IMR-90 (cell line): ENCODE results near the gene FAM240A. TPM values are rescaled to one million over a fixed set of nuclear protein-coding genes. Genes with fewer than 3 reads are reported as not detected.

Source experiments
- ATAC-seq: fragments of 200-7000 bp; cut with Tn5 transposase; 2 replicates; pipeline ENCODE4 v1.9.1; 2020; ENCODE audit warnings: low read depth, mild to moderate bottlenecking, moderate library complexity
- BruUV-seq: library from RNA; stranded (reverse); fragments of 400-500 nt; replicated peaks from 2 replicates; lab custom pipeline; 2021; lab: Mats Ljungman, UMichigan
- CTCF ChIA-PET: fragments of 300-600 bp; formaldehyde crosslinking; extraction: SDS; loops from one replicate; lab custom pipeline; 2021; ENCODE audit warnings: antibody characterized with exemption; lab: Yijun Ruan, JAX
- POLR2A ChIA-PET: fragments of 300-600 bp; sonication (Branson Sonifier 250); formaldehyde crosslinking; loops from one replicate; lab custom pipeline; 2022; ENCODE audit warnings: antibody characterized with exemption; ENCODE audit not compliant: unreplicated experiment; lab: Charles Lee
- DNase-seq: peaks from one replicate; pipeline ENCODE4 v3.0.0; 2013
- H2AFZ ChIP-seq: replicated peaks from 2 replicates; pipeline ENCODE3; 2013; ENCODE audit warnings: low read length, mild to moderate bottlenecking; ENCODE audit not compliant: poor library complexity
- H2AK5ac ChIP-seq: 2 replicates; pipeline ENCODE4 v1.6.1; 2013; ENCODE audit warnings: low read depth, low read length, inconsistent platforms
- H2AK9ac ChIP-seq: replicated peaks from 2 replicates; pipeline ENCODE3; 2013; ENCODE audit warnings: mild to moderate bottlenecking, low read depth, low read length, moderate library complexity; ENCODE audit not compliant: poor library complexity
- H2BK120ac ChIP-seq: 2 replicates; pipeline ENCODE4 v1.6.1; 2013; ENCODE audit warnings: low read depth, low read length, inconsistent platforms
- H2BK15ac ChIP-seq: 3 replicates; pipeline ENCODE4 v1.6.1; 2013; ENCODE audit warnings: low read depth, low read length, inconsistent platforms
- H2BK20ac ChIP-seq: 2 replicates; pipeline ENCODE4 v1.6.1; 2013; ENCODE audit warnings: low read depth, mild to moderate bottlenecking, inconsistent platforms, low read length, moderate library complexity
- H2BK5ac ChIP-seq: 2 replicates; pipeline ENCODE4 v1.6.1; 2013; ENCODE audit warnings: mild to moderate bottlenecking, low read depth, low read length, inconsistent platforms; ENCODE audit not compliant: poor library complexity, severe bottlenecking
- H3K14ac ChIP-seq: replicated peaks from 2 replicates; pipeline ENCODE4 v1.6.1; 2013; ENCODE audit warnings: low read depth, low read length, inconsistent platforms
- H3K18ac ChIP-seq: 2 replicates; pipeline ENCODE4 v1.6.1; 2013; ENCODE audit warnings: low read depth, low read length, control low read depth
- H3K23ac ChIP-seq: 2 replicates; pipeline ENCODE4 v1.6.1; 2013; ENCODE audit warnings: low read depth, low read length, inconsistent platforms
- H3K27ac ChIP-seq: 2 replicates; pipeline ENCODE4 v1.5.1; 2013; ENCODE audit warnings: mild to moderate bottlenecking, control low read depth, low read length; ENCODE audit not compliant: insufficient read depth
- H3K27me3 ChIP-seq: 2 replicates; pipeline ENCODE4 v1.6.1; 2013; ENCODE audit warnings: low read length; ENCODE audit not compliant: control insufficient read depth, insufficient read depth
- H3K36me3 ChIP-seq: 2 replicates; pipeline ENCODE4 v1.6.1; 2013; ENCODE audit warnings: low read length, mixed read lengths; ENCODE audit not compliant: control insufficient read depth, insufficient read depth
- H3K4ac ChIP-seq: 2 replicates; pipeline ENCODE4 v1.6.1; 2013; ENCODE audit warnings: low read depth, low read length, inconsistent platforms
- H3K4me1 ChIP-seq: 2 replicates; pipeline ENCODE4 v1.6.1; 2013; ENCODE audit warnings: low read length, mixed read lengths; ENCODE audit not compliant: control insufficient read depth, insufficient read depth
- H3K4me2 ChIP-seq: 2 replicates; pipeline ENCODE4 v1.6.1; 2013; ENCODE audit warnings: low read depth, mild to moderate bottlenecking, control low read depth, low read length, moderate library complexity
- H3K4me3 ChIP-seq: 2 replicates; pipeline ENCODE4 v1.5.1; 2013; ENCODE audit warnings: low read depth, mild to moderate bottlenecking, control low read depth, low read length, moderate library complexity; ENCODE audit not compliant: insufficient read depth
- H3K56ac ChIP-seq: 2 replicates; pipeline ENCODE4 v1.6.1; 2013; ENCODE audit warnings: low read length, inconsistent platforms; ENCODE audit not compliant: insufficient read depth; ENCODE audit errors: extremely low read depth
- H3K79me1 ChIP-seq, 2 experiments: 2 replicates each; pipeline ENCODE4 v1.6.1; 2013; ENCODE audit warnings: low read length in 2 of 2, inconsistent platforms in 1 of 2, low read depth in 1 of 2
- H3K9ac ChIP-seq: 2 replicates; pipeline ENCODE4 v1.6.1; 2013; ENCODE audit warnings: low read depth, low read length, control low read depth
- H3K9me1 ChIP-seq: 2 replicates; pipeline ENCODE4 v1.6.1; 2013; ENCODE audit warnings: low read length, inconsistent platforms; ENCODE audit not compliant: insufficient read depth
- H3K9me3 ChIP-seq: 2 replicates; pipeline ENCODE4 v1.6.1; 2013; ENCODE audit warnings: low read length; ENCODE audit not compliant: control insufficient read depth, insufficient read depth
- H4K20me1 ChIP-seq: 2 replicates; pipeline ENCODE4 v1.6.1; 2013; ENCODE audit warnings: low read length, inconsistent platforms; ENCODE audit not compliant: insufficient read depth
- H4K5ac ChIP-seq: 2 replicates; pipeline ENCODE4 v1.6.1; 2013; ENCODE audit warnings: mild to moderate bottlenecking, low read depth, low read length, control low read depth
- H4K8ac ChIP-seq, 2 experiments: 2 replicates each; pipeline ENCODE4 v1.6.1; 2013; ENCODE audit warnings: low read depth in 2 of 2, low read length in 2 of 2, control low read depth in 1 of 2, inconsistent platforms in 1 of 2
- H4K91ac ChIP-seq: 2 replicates; pipeline ENCODE4 v1.6.1; 2013; ENCODE audit warnings: low read depth, low read length, inconsistent platforms; ENCODE audit not compliant: insufficient read depth
- CEBPB ChIP-seq: IDR thresholded peaks from 2 replicates; pipeline ENCODE4 v1.6.1; 2012; ENCODE audit warnings: low read depth, low read length, improper control_type of control experiment
- ELK1 ChIP-seq: fragments of 150-350 bp; IDR thresholded peaks from 2 replicates; pipeline ENCODE4 v1.6.1; 2016; ENCODE audit warnings: low read depth, mild to moderate bottlenecking, low read length, moderate library complexity, borderline replicate concordance
- MAFK ChIP-seq: IDR thresholded peaks from 2 replicates; pipeline ENCODE4 v1.6.1; 2012; ENCODE audit warnings: low read depth, low read length, improper control_type of control experiment
- POLR2A ChIP-seq: IDR thresholded peaks from 2 replicates; pipeline ENCODE4 v1.6.1; 2012; ENCODE audit warnings: mild to moderate bottlenecking, low read depth, low read length
- RFX5 ChIP-seq: IDR thresholded peaks from 2 replicates; pipeline ENCODE4 v1.8.0; 2012; ENCODE audit warnings: low read depth, mild to moderate bottlenecking, low read length, moderate library complexity
- WGBS, 2 experiments: methylation state at CpG; one replicate each; pipeline versions ENCODE4 v1.1.5 to v1.1.7; 2013; ENCODE audit warnings: missing lambda C conversion rate in 2 of 2; ENCODE audit not compliant: insufficient read length in 1 of 2; ENCODE audit errors: extremely low coverage in 2 of 2; 5-methylcytosine and 5-hydroxymethylcytosine counted together
- dilution Hi-C: fragments of 300-500 bp; cut with HindIII; formaldehyde crosslinking; loops from one replicate; pipeline ENCODE4 v1.14.3; 2018; ENCODE audit warnings: low sequenced_read_pairs; ENCODE audit not compliant: unreplicated experiment
- in situ Hi-C: fragments of 300-500 bp; cut with MboI; formaldehyde crosslinking; loops from 3 replicates; pipeline ENCODE4 v1.14.3; 2019; ENCODE audit warnings: low sequenced_read_pairs, inconsistent platforms, mixed read lengths
- intact Hi-C: fragments of 100-400 bp; cut with micrococcal nuclease; formaldehyde crosslinking; loops from 2 replicates; pipeline ENCODE4 v1.10.0; 2022
- polyA plus RNA-seq, 3 experiments: library from polyadenylated mRNA; depleted of rRNA; stranded (reverse); fragments of >200 nt; gene quantifications; 2 replicates each; pipeline ENCODE4 v1.2.3, GENCODE V29; 2012; ENCODE audit warnings: low replicate concordance in 1 of 3
- total RNA-seq: library from RNA; depleted of rRNA; stranded (reverse); fragments of >200 nt; gene quantifications from 2 replicates; pipeline ENCODE4 v1.2.3, GENCODE V29; 2012
- TF ChIP-seq, protein P1 (sequence below): conservative IDR thresholded peaks from 2 replicates; pipeline ENCODE4 v1.5.1; 2012; ENCODE audit warnings: mild to moderate bottlenecking, low read depth, low read length, improper control_type of control experiment

FAM240A gene
- total and polyA plus RNA-seq, 2 of the 4 experiments (the other 2 are of a cell fraction) = not detected

DNA sequence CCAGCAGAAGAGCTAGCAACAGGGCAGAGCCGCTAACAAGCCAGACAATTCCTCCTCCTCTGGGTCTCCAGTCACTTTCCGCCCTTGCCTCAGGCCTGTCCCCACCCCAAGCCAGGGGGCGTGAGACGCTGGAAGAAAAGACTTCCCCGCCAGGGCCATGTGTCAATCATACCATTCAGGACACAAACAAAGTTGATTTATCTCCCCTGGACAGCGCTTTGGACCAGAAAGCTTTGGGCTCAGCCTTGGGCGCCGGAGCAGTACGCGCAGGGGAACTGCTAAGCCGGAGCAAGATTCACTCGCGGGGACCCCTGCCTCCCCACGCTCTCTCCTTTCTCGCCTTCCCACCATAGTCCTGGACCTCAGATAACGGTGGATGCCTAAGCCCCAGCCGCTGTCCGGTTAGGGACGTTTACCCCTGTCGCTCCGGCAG, 46.7 kb upstream of the FAM240A start:
- Histone ChIP-seq H2BK15ac (peak overlapping the region; percentile 49; the same call in 2 of the 3 replicates), H3K27ac (peak overlapping the region; percentile 53), H3K9me1 (peaks cover 10% of the 10 kb centered on the region; the same call in 1 of the 2 replicates), H4K20me1 (no peaks in the 10 kb centered on the region), H2AK9ac (peak overlapping the region; percentile 93), H4K5ac (peak overlapping the region; percentile 84), H3K4me1 (peaks cover 11% of the 10 kb centered on the region), H3K4me2 (peak overlapping the region; percentile 86), H2BK120ac (peak overlapping the region; percentile 98), H3K9ac (peak overlapping the region; percentile 87), H3K18ac (peak overlapping the region; percentile 82), H2BK5ac (peak overlapping the region; percentile 66), H3K9me3 (peaks cover 4% of the 10 kb centered on the region), H3K36me3 (no peaks in the 10 kb centered on the region), H2AFZ (peak overlapping the region; percentile 94), H3K23ac (peak overlapping the region; percentile 95), H2AK5ac (peak overlapping the region; percentile 93), H4K8ac (peak overlapping the region; percentile 79 to 93), H3K14ac (peak overlapping the region; percentile 73), H3K4ac (peak overlapping the region; percentile 95), H3K4me3 (peak overlapping the region; percentile 57), H3K79me1 (peaks cover 13 to 22% of the 10 kb centered on the region in 2 experiments; a peak in 2 of 4 replicates), H3K56ac (peak overlapping the region; percentile 93), H2BK20ac (peak overlapping the region; percentile 85), H4K91ac (peak overlapping the region; percentile 95), H3K27me3 (no peaks in the 10 kb centered on the region)
- dilution Hi-C loops (no loop called here), intact Hi-C loops (loop anchor here (5.0 kb wide), 1 partner anchor 62 kb away; no protein-coding TSS in a partner anchor), in situ Hi-C loops (no loop called here)
- CTCF ChIA-PET = interaction anchor here (1.2 to 1.6 kb wide), 2 partner anchors 62 to 77 kb away, joined by 3 to 6 read pairs; no protein-coding TSS in a partner anchor
- WGBS, 2 experiments = 13% methylated on average over 18 of the region's 21 CpGs; no CpG with 5 or more reads in 1 of the 2 experiments
- POLR2A ChIA-PET = interaction anchor here (0.6 kb wide), 1 partner anchor 93 kb away, joined by 8 read pairs; no protein-coding TSS in a partner anchor
- ATAC-seq = peak; percentile 46
- BruUV-seq = no TSS peak
- peak; percentile 22 for DNase-seq
- TF ChIP-seq RFX5 = no peak
- TF ChIP-seq ELK1 = no peak
- TF ChIP-seq, protein P1, sequence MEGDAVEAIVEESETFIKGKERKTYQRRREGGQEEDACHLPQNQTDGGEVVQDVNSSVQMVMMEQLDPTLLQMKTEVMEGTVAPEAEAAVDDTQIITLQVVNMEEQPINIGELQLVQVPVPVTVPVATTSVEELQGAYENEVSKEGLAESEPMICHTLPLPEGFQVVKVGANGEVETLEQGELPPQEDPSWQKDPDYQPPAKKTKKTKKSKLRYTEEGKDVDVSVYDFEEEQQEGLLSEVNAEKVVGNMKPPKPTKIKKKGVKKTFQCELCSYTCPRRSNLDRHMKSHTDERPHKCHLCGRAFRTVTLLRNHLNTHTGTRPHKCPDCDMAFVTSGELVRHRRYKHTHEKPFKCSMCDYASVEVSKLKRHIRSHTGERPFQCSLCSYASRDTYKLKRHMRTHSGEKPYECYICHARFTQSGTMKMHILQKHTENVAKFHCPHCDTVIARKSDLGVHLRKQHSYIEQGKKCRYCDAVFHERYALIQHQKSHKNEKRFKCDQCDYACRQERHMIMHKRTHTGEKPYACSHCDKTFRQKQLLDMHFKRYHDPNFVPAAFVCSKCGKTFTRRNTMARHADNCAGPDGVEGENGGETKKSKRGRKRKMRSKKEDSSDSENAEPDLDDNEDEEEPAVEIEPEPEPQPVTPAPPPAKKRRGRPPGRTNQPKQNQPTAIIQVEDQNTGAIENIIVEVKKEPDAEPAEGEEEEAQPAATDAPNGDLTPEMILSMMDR = no peak
- TF ChIP-seq POLR2A = no peak
- no peak for TF ChIP-seq CEBPB
- TF ChIP-seq MAFK = no peak
